ENCODE data around the gene ZMAT5.
A peak's percentile ranks its signal among the peaks of the same experiment; 100 is the strongest.

ZMAT5 gene

GRCh38 chr22:29722151-29722550 lies 44.7 kb downstream of the ZMAT5 start:
- ATAC-seq = peak; percentile 35
- TF ChIP-seq ISL1 (CRISPR knock-in tag; IDR thresholded peaks at IDR 0.05) = no peak
- no peak for TF ChIP-seq ZC3H10 (CRISPR knock-in tag; IDR thresholded peaks at IDR 0.05)
- no peak for TF ChIP-seq SNAI2 (CRISPR knock-in tag; IDR thresholded peaks at IDR 0.05)
- no peak for TF ChIP-seq CSRNP3 (CRISPR knock-in tag; IDR thresholded peaks at IDR 0.05)
- no peak for TF ChIP-seq ESRRG (CRISPR knock-in tag; IDR thresholded peaks at IDR 0.05)
- TF ChIP-seq ZFP30 (CRISPR knock-in tag; IDR thresholded peaks at IDR 0.05) = no peak
- TF ChIP-seq, protein P1, sequence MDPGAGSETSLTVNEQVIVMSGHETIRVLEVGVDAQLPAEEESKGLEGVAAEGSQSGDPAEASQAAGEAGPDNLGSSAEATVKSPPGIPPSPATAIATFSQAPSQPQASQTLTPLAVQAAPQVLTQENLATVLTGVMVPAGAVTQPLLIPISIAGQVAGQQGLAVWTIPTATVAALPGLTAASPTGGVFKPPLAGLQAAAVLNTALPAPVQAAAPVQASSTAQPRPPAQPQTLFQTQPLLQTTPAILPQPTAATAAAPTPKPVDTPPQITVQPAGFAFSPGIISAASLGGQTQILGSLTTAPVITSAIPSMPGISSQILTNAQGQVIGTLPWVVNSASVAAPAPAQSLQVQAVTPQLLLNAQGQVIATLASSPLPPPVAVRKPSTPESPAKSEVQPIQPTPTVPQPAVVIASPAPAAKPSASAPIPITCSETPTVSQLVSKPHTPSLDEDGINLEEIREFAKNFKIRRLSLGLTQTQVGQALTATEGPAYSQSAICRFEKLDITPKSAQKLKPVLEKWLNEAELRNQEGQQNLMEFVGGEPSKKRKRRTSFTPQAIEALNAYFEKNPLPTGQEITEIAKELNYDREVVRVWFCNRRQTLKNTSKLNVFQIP (CRISPR knock-in tag; IDR thresholded peaks at IDR 0.05; ENCODE audit: borderline replicate concordance, low read depth) = no peak
- no peak for TF ChIP-seq ZNF565 (CRISPR knock-in tag; conservative IDR thresholded peaks at IDR 0.05; ENCODE audit: low read depth)
- TF ChIP-seq RARB (CRISPR knock-in tag; IDR thresholded peaks at IDR 0.05) = no peak
- no peak for TF ChIP-seq PPARA (CRISPR knock-in tag; IDR thresholded peaks at IDR 0.05; ENCODE audit: borderline replicate concordance)
- TF ChIP-seq BACH2 (CRISPR knock-in tag; IDR thresholded peaks at IDR 0.05; ENCODE audit: borderline replicate concordance) = no peak
- no peak for TF ChIP-seq ZFP3 (CRISPR knock-in tag; IDR thresholded peaks at IDR 0.05)
- TF ChIP-seq ZNF70 (CRISPR knock-in tag; IDR thresholded peaks at IDR 0.05) = no peak
- TF ChIP-seq CSDC2 (CRISPR knock-in tag; IDR thresholded peaks at IDR 0.05) = no peak
- TF ChIP-seq ZNF8 (CRISPR knock-in tag; IDR thresholded peaks at IDR 0.05) = no peak
- TF ChIP-seq TOX (CRISPR knock-in tag; IDR thresholded peaks at IDR 0.05; ENCODE audit: borderline replicate concordance) = no peak

DNA sequence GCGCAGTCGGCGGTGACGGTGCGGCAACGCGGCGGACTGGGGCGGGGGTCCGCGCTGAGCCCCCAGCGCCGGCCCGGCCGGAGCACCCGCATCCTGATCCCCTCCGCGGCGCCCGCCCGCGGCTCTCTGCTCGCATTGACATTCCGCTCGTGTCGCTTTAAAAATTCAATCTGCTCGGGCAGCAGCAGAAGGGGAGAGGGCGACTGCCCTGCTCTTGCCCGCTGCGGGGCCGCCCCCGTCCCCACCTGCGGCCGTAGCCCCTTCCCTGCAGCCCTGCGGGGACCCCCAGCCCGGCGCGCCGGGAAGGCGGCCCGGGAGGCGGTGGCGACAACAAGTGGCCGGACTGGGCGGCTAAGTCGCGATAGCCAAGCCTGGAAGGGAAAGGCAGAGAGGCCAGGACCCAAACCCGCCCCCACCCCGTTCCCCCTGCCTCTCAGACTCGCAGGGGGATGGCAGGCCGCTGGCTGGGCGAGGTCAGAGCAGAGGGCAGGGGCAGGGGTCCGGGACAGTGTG lies 45.9 kb downstream of the ZMAT5 start:
- no peak for ATAC-seq
- TF ChIP-seq CSRNP3 (CRISPR knock-in tag; IDR thresholded peaks at IDR 0.05) (no peak), ISL1 (CRISPR knock-in tag; IDR thresholded peaks at IDR 0.05) (no peak)

DNA sequence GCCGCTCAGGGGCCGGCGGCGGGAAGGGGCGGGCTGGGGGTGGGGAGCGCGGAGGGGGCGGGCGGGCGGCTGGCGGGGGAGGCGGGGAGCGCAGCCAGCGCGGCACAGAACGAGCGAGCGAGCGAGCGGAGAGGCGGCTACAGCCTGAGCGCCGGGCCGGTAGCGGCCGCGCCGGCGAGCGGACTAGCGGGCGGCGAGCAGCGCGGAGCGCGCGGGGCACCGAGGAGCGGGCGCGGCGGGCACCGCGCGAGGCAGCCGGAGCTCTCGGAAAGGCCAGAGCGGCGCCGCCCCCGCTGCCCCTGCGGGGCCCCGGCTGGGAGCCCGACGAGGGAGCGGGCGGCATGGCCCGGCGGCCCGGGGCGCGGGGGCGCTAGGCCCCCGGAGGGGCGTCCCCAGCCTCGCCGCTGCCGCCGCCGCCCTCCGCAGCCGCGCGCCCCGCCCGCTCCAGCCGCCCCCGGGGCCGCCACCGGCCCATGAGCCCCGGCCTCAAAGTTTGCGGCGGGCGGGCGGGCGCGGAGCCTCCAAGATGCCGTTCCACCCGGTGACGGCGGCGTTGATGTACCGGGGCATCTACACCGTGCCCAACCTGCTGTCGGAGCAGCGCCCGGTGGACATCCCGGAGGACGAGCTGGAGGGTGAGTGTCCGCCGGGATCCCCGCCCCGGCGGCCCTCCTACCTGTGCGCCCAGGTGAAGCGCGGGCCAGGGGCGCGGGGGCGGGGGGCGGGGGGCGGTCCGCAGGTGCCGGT lies 46.7 kb downstream of the ZMAT5 start, which contains the start of gene CABP7:
Gene CABP7 (plus strand): TSS at position 105 of the 747 bp plus-strand sequence. CDS start 422 bp downstream, at position 527.
- TF ChIP-seq TCF4 (CRISPR knock-in tag; IDR thresholded peaks at IDR 0.05; ENCODE audit: borderline replicate concordance) (no peak), OSR1 (CRISPR knock-in tag; IDR thresholded peaks at IDR 0.05) (no peak), GLIS3 (CRISPR knock-in tag; IDR thresholded peaks at IDR 0.05) (no peak), RARB (CRISPR knock-in tag; IDR thresholded peaks at IDR 0.05) (no peak), ARNTL (CRISPR knock-in tag; IDR thresholded peaks at IDR 0.05; ENCODE audit: borderline replicate concordance, low read depth) (no peak), BACH2 (CRISPR knock-in tag; IDR thresholded peaks at IDR 0.05; ENCODE audit: borderline replicate concordance) (no peak), ZFP30 (CRISPR knock-in tag; IDR thresholded peaks at IDR 0.05) (no peak), ISL1 (CRISPR knock-in tag; IDR thresholded peaks at IDR 0.05) (no peak), ZC3H10 (CRISPR knock-in tag; IDR thresholded peaks at IDR 0.05) (no peak), PPARA (CRISPR knock-in tag; IDR thresholded peaks at IDR 0.05; ENCODE audit: borderline replicate concordance) (no peak), ZNF565 (CRISPR knock-in tag; conservative IDR thresholded peaks at IDR 0.05; ENCODE audit: low read depth) (no peak)
- TF ChIP-seq, protein P2, sequence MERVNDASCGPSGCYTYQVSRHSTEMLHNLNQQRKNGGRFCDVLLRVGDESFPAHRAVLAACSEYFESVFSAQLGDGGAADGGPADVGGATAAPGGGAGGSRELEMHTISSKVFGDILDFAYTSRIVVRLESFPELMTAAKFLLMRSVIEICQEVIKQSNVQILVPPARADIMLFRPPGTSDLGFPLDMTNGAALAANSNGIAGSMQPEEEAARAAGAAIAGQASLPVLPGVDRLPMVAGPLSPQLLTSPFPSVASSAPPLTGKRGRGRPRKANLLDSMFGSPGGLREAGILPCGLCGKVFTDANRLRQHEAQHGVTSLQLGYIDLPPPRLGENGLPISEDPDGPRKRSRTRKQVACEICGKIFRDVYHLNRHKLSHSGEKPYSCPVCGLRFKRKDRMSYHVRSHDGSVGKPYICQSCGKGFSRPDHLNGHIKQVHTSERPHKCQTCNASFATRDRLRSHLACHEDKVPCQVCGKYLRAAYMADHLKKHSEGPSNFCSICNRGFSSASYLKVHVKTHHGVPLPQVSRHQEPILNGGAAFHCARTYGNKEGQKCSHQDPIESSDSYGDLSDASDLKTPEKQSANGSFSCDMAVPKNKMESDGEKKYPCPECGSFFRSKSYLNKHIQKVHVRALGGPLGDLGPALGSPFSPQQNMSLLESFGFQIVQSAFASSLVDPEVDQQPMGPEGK (CRISPR knock-in tag; IDR thresholded peaks at IDR 0.05; ENCODE audit: borderline replicate concordance) = no peak
- TF ChIP-seq, protein P3, sequence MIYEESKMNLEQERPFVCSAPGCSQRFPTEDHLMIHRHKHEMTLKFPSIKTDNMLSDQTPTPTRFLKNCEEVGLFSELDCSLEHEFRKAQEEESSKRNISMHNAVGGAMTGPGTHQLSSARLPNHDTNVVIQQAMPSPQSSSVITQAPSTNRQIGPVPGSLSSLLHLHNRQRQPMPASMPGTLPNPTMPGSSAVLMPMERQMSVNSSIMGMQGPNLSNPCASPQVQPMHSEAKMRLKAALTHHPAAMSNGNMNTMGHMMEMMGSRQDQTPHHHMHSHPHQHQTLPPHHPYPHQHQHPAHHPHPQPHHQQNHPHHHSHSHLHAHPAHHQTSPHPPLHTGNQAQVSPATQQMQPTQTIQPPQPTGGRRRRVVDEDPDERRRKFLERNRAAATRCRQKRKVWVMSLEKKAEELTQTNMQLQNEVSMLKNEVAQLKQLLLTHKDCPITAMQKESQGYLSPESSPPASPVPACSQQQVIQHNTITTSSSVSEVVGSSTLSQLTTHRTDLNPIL (CRISPR knock-in tag; IDR thresholded peaks at IDR 0.05; ENCODE audit: low read depth) = no peak
- no peak for ATAC-seq

Measured in SK-N-SH treated with all-trans-retinoic acid at 6 μM for 48 hours (cell line).